GM12878 (cell line): ENCODE measurements around the gene AGPAT4. TPM values are rescaled to one million over a fixed set of nuclear protein-coding genes. Genes with fewer than 3 reads are reported as not detected.

Experiments used
- ATAC-seq: fragments of 200-7000 bp; cut with Tn5 transposase; 3 replicates; pipeline ENCODE4 v1.9.1; 2020; ENCODE audit warnings: mild to moderate bottlenecking, moderate library complexity
- BruUV-seq: library from RNA; stranded (reverse); fragments of 400-500 nt; replicated peaks from 2 replicates; lab custom pipeline; 2021; lab: Mats Ljungman, UMichigan
- CTCF ChIA-PET: fragments of 300-600 bp; sonication (Branson Sonifier 250); formaldehyde crosslinking; extraction: SDS; loops from one replicate; lab custom pipeline; 2021; ENCODE audit warnings: inconsistent platforms; lab: Yijun Ruan, JAX
- POLR2A ChIA-PET: fragments of 350-600 bp; formaldehyde crosslinking; extraction: SDS; loops from one replicate; lab custom pipeline; 2021; ENCODE audit warnings: inconsistent platforms; lab: Charles Lee
- RAD21 ChIA-PET: fragments of 300-600 bp; sonication (Branson Sonifier 250); formaldehyde crosslinking; loops from one replicate; lab custom pipeline; 2023; ENCODE audit warnings: antibody characterized with exemption; ENCODE audit not compliant: unreplicated experiment; lab: Charles Lee
- SMC1A ChIA-PET: fragments of 300-600 bp; sonication (Branson Sonifier 250); formaldehyde crosslinking; loops from one replicate; lab custom pipeline; 2023; ENCODE audit not compliant: unreplicated experiment, uncharacterized antibody; lab: Charles Lee
- DNase-seq: peaks from one replicate; pipeline ENCODE4 v3.0.0-alpha.2; 2011; ENCODE audit warnings: low read depth, low spot score
- FAIRE-seq: peaks from 3 replicates; lab custom pipeline; 2011; peaks lifted over from hg19 to GRCh38; lab: Jason Lieb, UNC
- H2AFZ ChIP-seq: 2 replicates; pipeline ENCODE4 v1.6.0; 2011; ENCODE audit warnings: low read depth, low read length, control low read depth; ENCODE audit not compliant: control insufficient read depth
- H3K27ac ChIP-seq: 2 replicates; pipeline ENCODE4 v1.5.1; 2011; ENCODE audit warnings: control low read depth; ENCODE audit not compliant: control insufficient read depth, insufficient read depth
- H3K27me3 ChIP-seq, 2 experiments: replicated peaks in 1 of 2; 2 replicates each; pipeline versions ENCODE4 v1.6.0 to v1.6.1; 2011; ENCODE audit warnings: low read length in 1 of 2; ENCODE audit not compliant: control insufficient read depth in 2 of 2, insufficient read depth in 2 of 2
- H3K36me3 ChIP-seq, 2 experiments: 2 replicates each; pipeline ENCODE4 v1.5.1; 2011; ENCODE audit warnings: low read length in 1 of 2; ENCODE audit not compliant: control insufficient read depth in 2 of 2, insufficient read depth in 2 of 2
- H3K4me1 ChIP-seq: 2 replicates; pipeline ENCODE4 v1.6.1; 2011; ENCODE audit warnings: mild to moderate bottlenecking, low read length, moderate library complexity, mixed read lengths; ENCODE audit not compliant: control insufficient read depth, insufficient read depth
- H3K4me2 ChIP-seq: 2 replicates; pipeline ENCODE4 v1.6.0; 2011; ENCODE audit warnings: control low read depth; ENCODE audit not compliant: control insufficient read depth, insufficient read depth
- H3K4me3 ChIP-seq: fragments of 200-600 bp; sonication (generic); 2 replicates; pipeline ENCODE4 v1.5.1; 2016
- H3K79me2 ChIP-seq: 2 replicates; pipeline ENCODE4 v1.6.0; 2011; ENCODE audit warnings: low read length; ENCODE audit not compliant: control insufficient read depth, insufficient read depth
- H3K9ac ChIP-seq: 2 replicates; pipeline ENCODE4 v1.8.0; 2011; ENCODE audit warnings: low read length, control low read depth, mixed read lengths; ENCODE audit not compliant: control insufficient read depth, insufficient read depth
- H3K9me3 ChIP-seq: replicated peaks from 3 replicates; pipeline ENCODE4 v1.5.1; 2011; ENCODE audit warnings: mild to moderate bottlenecking, low read length; ENCODE audit not compliant: control insufficient read depth, insufficient read depth
- H4K20me1 ChIP-seq: 2 replicates; pipeline ENCODE4 v1.6.0; 2011; ENCODE audit not compliant: control insufficient read depth, insufficient read depth
- ATF7 ChIP-seq: fragments of 450-650 bp; IDR thresholded peaks from 2 replicates; pipeline ENCODE4 v1.6.1; 2016; ENCODE audit warnings: low read depth, mild to moderate bottlenecking
- CBX5 ChIP-seq: sonication (generic); IDR thresholded peaks from 2 replicates; pipeline ENCODE4 v1.6.1; 2016; ENCODE audit warnings: low read depth, moderate library complexity, mild to moderate bottlenecking, inconsistent platforms
- CHD2 ChIP-seq: IDR thresholded peaks from 2 replicates; pipeline ENCODE4 v1.6.1; 2011; ENCODE audit warnings: low read depth, low read length, improper control_type of control experiment, borderline replicate concordance
- GATAD2B ChIP-seq: fragments of 450-650 bp; conservative IDR thresholded peaks from 2 replicates; pipeline ENCODE4 v1.6.1; 2017; ENCODE audit warnings: low read depth, mild to moderate bottlenecking, moderate library complexity
- IKZF1 ChIP-seq: fragments of 450-650 bp; conservative IDR thresholded peaks from 2 replicates; pipeline ENCODE4 v1.6.1; 2017; ENCODE audit warnings: antibody characterized with exemption, mild to moderate bottlenecking
- NR2C2 ChIP-seq: IDR thresholded peaks from 2 replicates; pipeline ENCODE4 v1.6.1; 2011; ENCODE audit warnings: borderline replicate concordance, low read depth; ENCODE audit not compliant: control insufficient read depth, insufficient read length
- POLR2AphosphoS5 ChIP-seq: IDR thresholded peaks from 2 replicates; pipeline ENCODE4 v1.6.1; 2011; ENCODE audit warnings: mild to moderate bottlenecking, low read length, inconsistent platforms
- RELA ChIP-seq: fragments of 450-650 bp; IDR thresholded peaks from 2 replicates; pipeline ENCODE4 v1.8.0; 2014; ENCODE audit warnings: borderline replicate concordance; ENCODE audit not compliant: partially characterized antibody
- SUZ12 ChIP-seq: fragments of 200-600 bp; sonication (generic); IDR thresholded peaks from one replicate; pipeline ENCODE4 v1.6.1; 2018; ENCODE audit warnings: antibody characterized with exemption, mild to moderate bottlenecking; ENCODE audit not compliant: unreplicated experiment
- TCF3 ChIP-seq: IDR thresholded peaks from 2 replicates; pipeline ENCODE4 v1.6.1; 2012; ENCODE audit warnings: low read depth, mild to moderate bottlenecking, low read length, borderline replicate concordance; ENCODE audit not compliant: insufficient read depth
- WRNIP1 ChIP-seq: IDR thresholded peaks from 2 replicates; pipeline ENCODE4 v1.6.1; 2011; ENCODE audit warnings: low read depth, low read length, improper control_type of control experiment, borderline replicate concordance
- ZNF622 ChIP-seq: fragments of 450-650 bp; IDR thresholded peaks from 2 replicates; pipeline ENCODE4 v1.6.1; 2017; ENCODE audit warnings: mild to moderate bottlenecking, inconsistent platforms
- WGBS: methylation state at CpG from one replicate; pipeline ENCODE4 v1.1.6; 2016; ENCODE audit warnings: low lambda C conversion rate; ENCODE audit not compliant: insufficient replicate concordance, insufficient coverage; ENCODE audit errors: missing lambda C conversion rate; 5-methylcytosine and 5-hydroxymethylcytosine counted together
- in situ Hi-C: fragments of 300-500 bp; cut with MboI; formaldehyde crosslinking; loops from 9 replicates; pipeline ENCODE4 v1.14.3; 2018; ENCODE audit warnings: mixed read lengths
- intact Hi-C: fragments of 100-400 bp; cut with micrococcal nuclease; formaldehyde crosslinking; loops from one replicate; pipeline ENCODE4 v1.14.2; 2022; ENCODE audit not compliant: unreplicated experiment
- polyA plus RNA-seq, 11 experiments: library from polyadenylated mRNA; depleted of rRNA in 4 of 11; unstranded in 6 of 11; stranded (reverse) in 5 of 11; fragments of >200 nt; fragmentation: Nextera tagmentation in 4 of 11; fragmentation: Illumina TruSeq in 1 of 11; extraction: Ambion mirVana in 4 of 11; extraction: Trizol in 1 of 11; gene quantifications; 1 replicate in 1 of 11; 2 replicates in 10 of 11; pipeline versions ENCODE4 v1.2.1 to v1.2.3, GENCODE V29; 2011 to 2016; ENCODE audit warnings: inconsistent platforms in 2 of 11, missing spikeins in 2 of 11, low read depth in 1 of 11
- total RNA-seq, 4 experiments: library from RNA; depleted of rRNA in 3 of 4; stranded (reverse); fragments of >200 nt in 3 of 4; fragmentation: Illumina TruSeq in 1 of 4; extraction: Trizol in 1 of 4; gene quantifications; 2 replicates each; pipeline versions ENCODE4 v1.2.1 to v1.2.3, GENCODE V29; 2013 to 2021
- TF ChIP-seq, protein P1 (sequence below), 3 experiments: IDR thresholded peaks in 2 of 3; conservative IDR thresholded peaks in 1 of 3; 2 replicates each; pipeline ENCODE4 v1.5.1; 2011; ENCODE audit warnings: low read depth in 3 of 3, low read length in 3 of 3, mild to moderate bottlenecking in 3 of 3, control low read depth in 2 of 3, moderate library complexity in 2 of 3, inconsistent platforms in 1 of 3, mixed read lengths in 1 of 3; ENCODE audit not compliant: control insufficient read depth in 2 of 3, insufficient read depth in 1 of 3; ENCODE audit errors: extremely low read depth in 1 of 3
- TF ChIP-seq, protein P2 (sequence below): fragments of 450-650 bp; IDR thresholded peaks from 2 replicates; pipeline ENCODE4 v1.6.1; 2017; ENCODE audit warnings: low read depth, mild to moderate bottlenecking, moderate library complexity

The AGPAT4 gene
- total and polyA plus RNA-seq, 10 of the 15 experiments (the other 5 are each of a cell fraction or from before 2014, with no cell fraction given): 0.34 to 2.2 (median 1.3) TPM

- no peak overlapping the region for H3K9ac ChIP-seq
- H3K4me1 ChIP-seq: peaks cover 13% of the 10 kb centered on the region
- 73% methylated on average over 22 of the region's 23 CpGs for WGBS
- in situ Hi-C loops (loop anchor here (25.0 kb wide), 1 partner anchor 224 kb away; no protein-coding TSS in a partner anchor), intact Hi-C loops (no loop called here)
- no peak for DNase-seq
- no TSS peak for BruUV-seq
- H2AFZ ChIP-seq: no peak overlapping the region
- SMC1A ChIA-PET: interaction anchor here (0.6 kb wide), 1 partner anchor 24 kb away, joined by 3 read pairs; no protein-coding TSS in a partner anchor
- no peaks in the 10 kb centered on the region for H3K79me2 ChIP-seq
- CTCF ChIA-PET: interaction anchor here (0.9 kb wide), 1 partner anchor 76 kb away, joined by 3 read pairs; no protein-coding TSS in a partner anchor
- H3K4me3 ChIP-seq: no peak overlapping the region
- RAD21 ChIA-PET: no interaction called here
- TF ChIP-seq TCF3 (no peak), ATF7 (no peak), WRNIP1 (no peak), ZNF622 (no peak), RELA (no peak), NR2C2 (no peak), CBX5 (no peak), SUZ12 (no peak), IKZF1 (no peak), POLR2AphosphoS5 (no peak), CHD2 (no peak), GATAD2B (no peak)
- TF ChIP-seq, protein P1, sequence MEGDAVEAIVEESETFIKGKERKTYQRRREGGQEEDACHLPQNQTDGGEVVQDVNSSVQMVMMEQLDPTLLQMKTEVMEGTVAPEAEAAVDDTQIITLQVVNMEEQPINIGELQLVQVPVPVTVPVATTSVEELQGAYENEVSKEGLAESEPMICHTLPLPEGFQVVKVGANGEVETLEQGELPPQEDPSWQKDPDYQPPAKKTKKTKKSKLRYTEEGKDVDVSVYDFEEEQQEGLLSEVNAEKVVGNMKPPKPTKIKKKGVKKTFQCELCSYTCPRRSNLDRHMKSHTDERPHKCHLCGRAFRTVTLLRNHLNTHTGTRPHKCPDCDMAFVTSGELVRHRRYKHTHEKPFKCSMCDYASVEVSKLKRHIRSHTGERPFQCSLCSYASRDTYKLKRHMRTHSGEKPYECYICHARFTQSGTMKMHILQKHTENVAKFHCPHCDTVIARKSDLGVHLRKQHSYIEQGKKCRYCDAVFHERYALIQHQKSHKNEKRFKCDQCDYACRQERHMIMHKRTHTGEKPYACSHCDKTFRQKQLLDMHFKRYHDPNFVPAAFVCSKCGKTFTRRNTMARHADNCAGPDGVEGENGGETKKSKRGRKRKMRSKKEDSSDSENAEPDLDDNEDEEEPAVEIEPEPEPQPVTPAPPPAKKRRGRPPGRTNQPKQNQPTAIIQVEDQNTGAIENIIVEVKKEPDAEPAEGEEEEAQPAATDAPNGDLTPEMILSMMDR (IDR thresholded peaks at IDR 0.05 in 2 of 3, conservative IDR thresholded peaks at IDR 0.05 in 1 of 3; ENCODE audit: control insufficient read depth in 2 of 3, extremely low read depth in 1 of 3, insufficient read depth in 1 of 3, low read depth in 3 of 3, low read length in 3 of 3): no peak
- TF ChIP-seq, protein P2, sequence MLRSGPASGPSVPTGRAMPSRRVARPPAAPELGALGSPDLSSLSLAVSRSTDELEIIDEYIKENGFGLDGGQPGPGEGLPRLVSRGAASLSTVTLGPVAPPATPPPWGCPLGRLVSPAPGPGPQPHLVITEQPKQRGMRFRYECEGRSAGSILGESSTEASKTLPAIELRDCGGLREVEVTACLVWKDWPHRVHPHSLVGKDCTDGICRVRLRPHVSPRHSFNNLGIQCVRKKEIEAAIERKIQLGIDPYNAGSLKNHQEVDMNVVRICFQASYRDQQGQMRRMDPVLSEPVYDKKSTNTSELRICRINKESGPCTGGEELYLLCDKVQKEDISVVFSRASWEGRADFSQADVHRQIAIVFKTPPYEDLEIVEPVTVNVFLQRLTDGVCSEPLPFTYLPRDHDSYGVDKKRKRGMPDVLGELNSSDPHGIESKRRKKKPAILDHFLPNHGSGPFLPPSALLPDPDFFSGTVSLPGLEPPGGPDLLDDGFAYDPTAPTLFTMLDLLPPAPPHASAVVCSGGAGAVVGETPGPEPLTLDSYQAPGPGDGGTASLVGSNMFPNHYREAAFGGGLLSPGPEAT: no peak
- no peak overlapping the region for H3K4me2 ChIP-seq
- H4K20me1 ChIP-seq: no peaks in the 10 kb centered on the region
- POLR2A ChIA-PET: no interaction called here
- FAIRE-seq: no peak
- no peaks in the 10 kb centered on the region for H3K27me3 ChIP-seq
- ATAC-seq: no peak
- no peak overlapping the region for H3K27ac ChIP-seq
- H3K36me3 ChIP-seq: no peaks in the 10 kb centered on the region; a peak in 1 of 4 replicates
- no peaks in the 10 kb centered on the region for H3K9me3 ChIP-seq
Observed at GRCh38 chr6:161138543-161139303, 135.1 kb downstream of the AGPAT4 start.
